HG03175 (cell line): ENCODE results near the gene PIGN.

ENCODE experiments used
- ATAC-seq: cut with Tn5 transposase; IDR thresholded peaks from one replicate; pipeline ENCODE4 v1.9.1; 2021; ENCODE audit warnings: mild to moderate bottlenecking, moderate library complexity; ENCODE audit not compliant: unreplicated experiment

The PIGN gene

GRCh38 chr18:62186774-62187542 is at the start of gene PIGN, which contains the start of gene RELCH:
TSS of gene PIGN (minus strand) at chr18:62187056. CDS start at chr18:62161353, 25,703 bp downstream.
TSS of gene RELCH (plus strand) at chr18:62187255. CDS start at chr18:62187506, 251 bp downstream.
- ATAC-seq = peak; percentile 92

- no peak for ATAC-seq
Observed at GRCh38 chr18:62236252-62236651, 49.4 kb upstream of the PIGN start.

GRCh38 chr18:62226047-62226446 is 39.2 kb upstream of the PIGN start:
- no peak for ATAC-seq

GRCh38 chr18:62224229-62224628 is 37.4 kb upstream of the PIGN start:
- ATAC-seq = no peak

GRCh38 chr18:62214790-62215189 is 27.9 kb upstream of the PIGN start:
- no peak for ATAC-seq

GRCh38 chr18:62211325-62211828 is 24.5 kb upstream of the PIGN start:
- ATAC-seq = no peak

- ATAC-seq = no peak
Observed at GRCh38 chr18:62210138-62210537, 23.3 kb upstream of the PIGN start.

- no peak for ATAC-seq
Observed at GRCh38 chr18:62209046-62209445, 22.2 kb upstream of the PIGN start.

- no peak for ATAC-seq
Observed at GRCh38 chr18:62206593-62206992, 19.7 kb upstream of the PIGN start.

- ATAC-seq = no peak
Observed at GRCh38 chr18:62205824-62206223, 19.0 kb upstream of the PIGN start.

- no peak for ATAC-seq
Observed at GRCh38 chr18:62201870-62202269, 15.0 kb upstream of the PIGN start.

GRCh38 chr18:62200121-62200914 is 13.5 kb upstream of the PIGN start:
- ATAC-seq = no peak

GRCh38 chr18:62199629-62200028 is 12.8 kb upstream of the PIGN start:
- ATAC-seq = no peak

GRCh38 chr18:62198259-62198658 is 11.4 kb upstream of the PIGN start:
- ATAC-seq = no peak

GRCh38 chr18:62196980-62197379 is 10.1 kb upstream of the PIGN start:
- ATAC-seq = no peak

GRCh38 chr18:62196079-62196478 is 9.2 kb upstream of the PIGN start:
- no peak for ATAC-seq

GRCh38 chr18:62189208-62189607 is 2.4 kb upstream of the PIGN start:
- no peak for ATAC-seq

GRCh38 chr18:62187543-62188510 is 971 bp upstream of the PIGN start:
- ATAC-seq = peak; percentile 16

- no peak for ATAC-seq
Observed at GRCh38 chr18:62186499-62186773, 420 bp downstream of the PIGN start.

- no peak for ATAC-seq
Observed at GRCh38 chr18:62183578-62184195, 3.2 kb downstream of the PIGN start.
